OCI-LY7 (cell line): ENCODE results near the gene SLC25A21. TPM values are rescaled to one million over a fixed set of nuclear protein-coding genes. Genes with fewer than 3 reads are reported as not detected.

Source experiments
- BruUV-seq: library from RNA; stranded (reverse); fragments of 400-500 nt; replicated peaks from 2 replicates; lab custom pipeline; 2021; lab: Mats Ljungman, UMichigan
- CTCF ChIA-PET: fragments of 300-600 bp; sonication (Branson Sonifier 250); formaldehyde crosslinking; loops from one replicate; lab custom pipeline; 2022; ENCODE audit warnings: antibody characterized with exemption; ENCODE audit not compliant: unreplicated experiment; lab: Charles Lee
- POLR2A ChIA-PET: fragments of 300-600 bp; sonication (Branson Sonifier 250); formaldehyde crosslinking; loops from one replicate; lab custom pipeline; 2022; ENCODE audit warnings: antibody characterized with exemption; lab: Charles Lee
- DNase-seq: peaks from one replicate; pipeline ENCODE4 v3.0.0-alpha.2; 2015; ENCODE audit warnings: low spot score
- H2AFZ ChIP-seq: fragments of 200-600 bp; sonication (generic), shearing (Covaris generic); 2 replicates; pipeline ENCODE4 v1.6.1; 2014; ENCODE audit warnings: mild to moderate bottlenecking, antibody characterized with exemption, low read length, moderate library complexity
- H3K27ac ChIP-seq: fragments of 200-600 bp; sonication (generic); 2 replicates; pipeline ENCODE4 v1.5.1; 2014; ENCODE audit warnings: mixed run types, low read depth, mild to moderate bottlenecking, moderate library complexity, low read length, inconsistent platforms; ENCODE audit not compliant: poor library complexity, severe bottlenecking
- H3K36me3 ChIP-seq: fragments of 200-600 bp; sonication (generic); 2 replicates; pipeline ENCODE4 v1.6.1; 2014; ENCODE audit warnings: mild to moderate bottlenecking, antibody characterized with exemption, low read length, moderate library complexity, mixed read lengths; ENCODE audit not compliant: insufficient read depth
- H3K4me1 ChIP-seq: fragments of 200-600 bp; sonication (generic); 2 replicates; pipeline ENCODE4 v1.5.1; 2014; ENCODE audit warnings: mild to moderate bottlenecking, low read length; ENCODE audit not compliant: insufficient read depth, poor library complexity, severe bottlenecking
- H3K4me2 ChIP-seq: fragments of 200-600 bp; sonication (generic); 2 replicates; pipeline ENCODE4 v1.6.1; 2014; ENCODE audit warnings: mild to moderate bottlenecking, low read length
- H3K4me3 ChIP-seq: fragments of 200-600 bp; sonication (generic); 2 replicates; pipeline ENCODE4 v1.5.1; 2014; ENCODE audit warnings: mild to moderate bottlenecking, low read depth, low read length; ENCODE audit not compliant: poor library complexity, severe bottlenecking
- H3K79me2 ChIP-seq: fragments of 200-600 bp; sonication (generic); 2 replicates; pipeline ENCODE4 v1.6.1; 2016; ENCODE audit warnings: low read depth, mild to moderate bottlenecking, low read length, moderate library complexity, mixed read lengths; ENCODE audit not compliant: insufficient read depth
- H3K9me2 ChIP-seq: fragments of 200-600 bp; sonication (generic); 2 replicates; pipeline ENCODE4 v1.6.1; 2016; ENCODE audit warnings: mild to moderate bottlenecking, low read length, mixed read lengths; ENCODE audit not compliant: insufficient read depth
- H3K9me3 ChIP-seq: fragments of 200-600 bp; sonication (generic); 2 replicates; pipeline ENCODE4 v1.6.1; 2014; ENCODE audit warnings: mild to moderate bottlenecking, mixed run types, low read length, mixed read lengths
- H4K20me1 ChIP-seq: fragments of 200-600 bp; sonication (generic); 2 replicates; pipeline ENCODE4 v1.6.1; 2014; ENCODE audit warnings: mild to moderate bottlenecking, antibody characterized with exemption, low read length, moderate library complexity, mixed read lengths; ENCODE audit not compliant: insufficient read depth
- CTCF ChIP-seq: fragments of 200-600 bp; sonication (generic); conservative IDR thresholded peaks from 2 replicates; pipeline ENCODE4 v1.5.1; 2014; ENCODE audit warnings: mild to moderate bottlenecking, antibody characterized with exemption, low read length, moderate library complexity, mixed read lengths
- EZH2phosphoT487 ChIP-seq: fragments of 200-600 bp; sonication (generic); IDR thresholded peaks from 2 replicates; pipeline ENCODE4 v1.6.1; 2018; ENCODE audit warnings: low read depth, borderline replicate concordance, mild to moderate bottlenecking, mixed run types, antibody characterized with exemption, low read length, moderate library complexity, mixed read lengths
- intact Hi-C: fragments of 100-400 bp; cut with micrococcal nuclease; formaldehyde crosslinking; loops from one replicate; pipeline ENCODE4 v1.10.0; 2022; ENCODE audit not compliant: unreplicated experiment
- total RNA-seq, 2 experiments: library from RNA; depleted of rRNA in 1 of 2; stranded (reverse); fragments of >200 nt in 1 of 2; shearing (Covaris generic) in 1 of 2; gene quantifications; 2 replicates each; pipeline ENCODE4 v1.2.3, GENCODE V29; 2014 to 2022

SLC25A21 gene
- total RNA-seq, 2 experiments from 2014 or later, result not detected

DNA sequence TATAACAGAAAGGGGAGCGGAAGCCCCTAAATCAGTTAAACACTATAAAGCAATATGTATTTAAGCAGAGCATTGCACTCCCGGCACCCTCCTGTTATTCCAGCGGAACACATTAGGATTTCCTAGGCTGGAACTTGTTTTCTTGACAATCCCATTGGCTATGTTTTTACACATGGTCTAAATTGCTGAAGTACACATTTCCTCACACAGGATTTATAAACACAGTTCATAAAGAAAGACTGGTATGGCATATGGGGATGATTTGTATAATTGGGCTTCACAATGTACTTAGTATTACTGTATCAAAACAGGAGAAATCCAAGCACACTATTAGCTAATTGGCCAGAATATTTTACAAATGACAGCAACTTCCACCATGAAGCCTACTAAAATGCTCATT, 487.5 kb downstream of the SLC25A21 start:
- TF ChIP-seq EZH2phosphoT487 (no peak), CTCF (no peak)
- no peak overlapping the region for H3K4me3 ChIP-seq
- ChIA-PET POLR2A (interaction anchor here (1.1 kb wide), 1 partner anchor 33 kb away, joined by 4 read pairs; no protein-coding TSS in a partner anchor), CTCF (no interaction called here)
- DNase-seq, result no peak
- H3K36me3 ChIP-seq, result no peaks in the 10 kb centered on the region
- H3K4me2 ChIP-seq, result no peak overlapping the region
- H3K27ac ChIP-seq, result no peak overlapping the region
- no peaks in the 10 kb centered on the region for H3K9me3 ChIP-seq
- no peaks in the 10 kb centered on the region for H4K20me1 ChIP-seq
- no peak overlapping the region for H2AFZ ChIP-seq
- no peaks in the 10 kb centered on the region for H3K4me1 ChIP-seq
- H3K9me2 ChIP-seq, result no peaks in the 10 kb centered on the region
- no peaks in the 10 kb centered on the region for H3K79me2 ChIP-seq
- no TSS peak for BruUV-seq
- intact Hi-C loops, result no loop called here

DNA sequence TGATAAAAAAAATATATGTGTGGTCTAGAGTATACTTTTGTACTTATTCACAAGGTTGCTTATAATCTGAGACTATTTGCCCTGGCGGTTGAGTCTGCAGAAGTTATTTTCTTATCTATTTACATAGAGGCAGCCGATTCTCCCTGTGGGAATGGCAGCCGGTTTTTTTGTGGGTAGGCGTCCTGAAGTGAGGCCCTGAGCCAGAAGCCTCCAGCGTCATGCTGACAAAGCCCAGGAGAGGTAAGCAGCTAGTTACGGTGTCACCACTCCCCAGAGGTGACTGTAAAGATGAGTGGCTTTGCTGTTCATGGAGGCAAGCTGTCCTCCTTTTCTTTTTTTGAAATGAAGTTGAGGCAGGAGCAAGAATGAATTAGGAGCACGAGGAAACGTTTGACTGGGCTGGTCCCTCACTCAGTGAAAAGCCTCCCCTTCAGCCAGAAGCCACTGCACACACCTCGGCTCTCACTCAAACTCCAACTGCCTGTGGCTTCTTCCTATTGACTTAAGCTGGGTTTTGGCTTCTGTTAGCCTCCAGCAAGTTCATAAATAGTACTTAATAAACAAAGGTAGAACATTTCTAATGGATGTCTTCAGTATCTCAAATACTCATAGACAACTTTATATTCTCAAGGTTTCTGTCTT, 489.2 kb downstream of the SLC25A21 start:
- BruUV-seq, result no TSS peak
- H3K36me3 ChIP-seq, result no peaks in the 10 kb centered on the region
- TF ChIP-seq EZH2phosphoT487 (no peak), CTCF (no peak)
- DNase-seq, result no peak
- intact Hi-C loops, result no loop called here
- POLR2A ChIA-PET, result interaction anchor here (0.5 kb wide), 1 partner anchor 1131 kb away, joined by 3 read pairs; no protein-coding TSS in a partner anchor
- H3K4me3 ChIP-seq, result no peak overlapping the region
- no peak overlapping the region for H3K4me2 ChIP-seq
- CTCF ChIA-PET, result no interaction called here
- H3K79me2 ChIP-seq, result no peaks in the 10 kb centered on the region
- no peaks in the 10 kb centered on the region for H3K9me2 ChIP-seq
- no peak overlapping the region for H2AFZ ChIP-seq
- no peaks in the 10 kb centered on the region for H3K9me3 ChIP-seq
- H3K4me1 ChIP-seq, result no peaks in the 10 kb centered on the region
- no peak overlapping the region for H3K27ac ChIP-seq
- no peaks in the 10 kb centered on the region for H4K20me1 ChIP-seq

DNA sequence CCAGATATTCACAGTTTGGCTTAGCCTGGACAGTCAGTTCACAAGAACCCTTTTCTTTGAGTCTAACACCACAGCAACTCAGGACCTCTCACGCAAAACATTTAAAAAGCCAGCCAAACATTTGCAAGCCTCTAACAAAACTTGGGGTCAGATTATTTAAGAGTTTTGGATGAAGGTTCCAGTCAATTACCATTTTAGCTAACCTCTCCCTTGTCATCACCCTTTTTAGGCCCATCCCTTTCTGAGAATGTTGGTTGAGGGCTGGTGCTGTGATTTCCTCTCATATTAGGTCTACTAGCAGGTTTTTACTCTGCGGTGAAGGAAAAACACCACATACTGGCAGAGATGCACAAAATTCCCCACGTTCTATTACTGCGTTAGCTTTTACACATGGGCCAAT, 490.1 kb downstream of the SLC25A21 start:
- no peak overlapping the region for H3K4me2 ChIP-seq
- CTCF ChIA-PET, result no interaction called here
- H3K79me2 ChIP-seq, result no peaks in the 10 kb centered on the region
- H3K4me3 ChIP-seq, result no peak overlapping the region
- POLR2A ChIA-PET, result interaction anchor here (0.7 kb wide), 1 partner anchor 10 kb away, joined by 3 read pairs; no protein-coding TSS in a partner anchor
- intact Hi-C loops, result no loop called here
- BruUV-seq, result no TSS peak
- H3K9me2 ChIP-seq, result no peaks in the 10 kb centered on the region
- no peaks in the 10 kb centered on the region for H3K4me1 ChIP-seq
- H3K36me3 ChIP-seq, result no peaks in the 10 kb centered on the region
- no peak overlapping the region for H2AFZ ChIP-seq
- no peak overlapping the region for H3K27ac ChIP-seq
- H4K20me1 ChIP-seq, result no peaks in the 10 kb centered on the region
- DNase-seq, result no peak
- no peaks in the 10 kb centered on the region for H3K9me3 ChIP-seq
- TF ChIP-seq CTCF (no peak), EZH2phosphoT487 (no peak)
